ENCODE data around the gene FAM186B. TPM values are rescaled to one million over a fixed set of nuclear protein-coding genes. Genes with fewer than 3 reads are reported as not detected.

Gene FAM186B
- polyA plus RNA-seq, 1 of the 3 experiments (the other 2 are of a cell fraction), result 0.16 TPM

- Histone ChIP-seq H3K9ac (no peak overlapping the region), H3K79me2 (ENCODE audit: insufficient read depth) (no peaks in the 10 kb centered on the region), H3K27ac (ENCODE audit: low read depth in 2 of 2, low read length in 1 of 2) (no peak overlapping the region; a peak in 1 of 4 replicates), H3K9me2 (no peaks in the 10 kb centered on the region), H3K4me1 (ENCODE audit: control insufficient read depth in 1 of 2, insufficient read depth in 2 of 2, low read depth in 1 of 2, low read length in 1 of 2) (peaks cover 0 to 5% of the 10 kb centered on the region in 2 experiments; a peak in 1 of 4 replicates), H3K36me3 (replicated peaks in 1 of 2; ENCODE audit: control insufficient read depth in 1 of 2, insufficient read depth in 2 of 2, low read length in 1 of 2) (peaks cover 31 to 78% of the 10 kb centered on the region in 2 experiments), H3K4me2 (no peak overlapping the region), H3K4me3 (ENCODE audit: low read depth in 2 of 2, low read length in 1 of 2) (no peak overlapping the region), H2AFZ (ENCODE audit: low read depth) (no peak overlapping the region), H3K9me3 (no peaks in the 10 kb centered on the region), H3K27me3 (ENCODE audit: insufficient read depth) (no peaks in the 10 kb centered on the region), H3F3A (replicated peaks; ENCODE audit: insufficient read depth) (peaks cover 7% of the 10 kb centered on the region), H4K20me1 (ENCODE audit: insufficient read depth) (no peaks in the 10 kb centered on the region)
- no peak for DNase-seq
- POLR2A ChIA-PET, result interaction anchor here (0.5 to 1.2 kb wide), 2 partner anchors 16 to 58 kb away, joined by 3 to 4 read pairs; no protein-coding TSS in a partner anchor
- TF ChIP-seq MXI1 (IDR thresholded peaks at IDR 0.05; ENCODE audit: low read depth, low read length), result no peak
- TF ChIP-seq NRF1 (IDR thresholded peaks at IDR 0.05; ENCODE audit: low read depth, low read length), result no peak
- TF ChIP-seq FOSL2 (IDR thresholded peaks at IDR 0.05; ENCODE audit: borderline replicate concordance, low read depth), result no peak
- TF ChIP-seq TEAD4 (IDR thresholded peaks at IDR 0.05; ENCODE audit: borderline replicate concordance, insufficient read depth), result no peak
- no peak for TF ChIP-seq RAD21 (IDR thresholded peaks at IDR 0.05; ENCODE audit: low read length)
- no peak for TF ChIP-seq ZBTB33 (IDR thresholded peaks at IDR 0.05; ENCODE audit: borderline replicate concordance, low read depth)
- no peak for TF ChIP-seq CHD2 (IDR thresholded peaks at IDR 0.05; ENCODE audit: low read length, partially characterized antibody)
- TF ChIP-seq SMC3 (IDR thresholded peaks at IDR 0.05; ENCODE audit: low read depth, low read length), result no peak
- no peak for TF ChIP-seq REST (IDR thresholded peaks at IDR 0.05; ENCODE audit: low read depth, low read length)
- no peak for TF ChIP-seq RFX5 (IDR thresholded peaks at IDR 0.05; ENCODE audit: low read length)
- 95% methylated on average over 10 of the region's 12 CpGs for WGBS (ENCODE audit: low lambda C conversion rate)
- CTCF ChIA-PET, result interaction anchor here (0.6 to 30.5 kb wide), 6 partner anchors 10 to 320 kb away, joined by 3 to 590 read pairs (median 12); partner anchors contain the start of genes FMNL3 and TMBIM6
Measured at GRCh38 chr12:49646871-49647654, 41.6 kb upstream of the FAM186B start.
